GM12878 (cell line): Measurements from ENCODE around the gene NR2C2AP. TPM values are rescaled to one million over a fixed set of nuclear protein-coding genes. Genes with fewer than 3 reads are reported as not detected.

ENCODE experiments used
- HCFC1 ChIP-seq: fragments of 150-350 bp; IDR thresholded peaks from 2 replicates; pipeline ENCODE4 v1.6.1; 2014; ENCODE audit warnings: low read length
- NFYB ChIP-seq: IDR thresholded peaks from 2 replicates; pipeline ENCODE4 v1.6.1; 2011; ENCODE audit warnings: low read depth, mild to moderate bottlenecking, low read length, improper control_type of control experiment, moderate library complexity; ENCODE audit not compliant: insufficient read depth
- POLR2A ChIP-seq: IDR thresholded peaks from 2 replicates; pipeline ENCODE4 v1.6.1; 2011; ENCODE audit warnings: low read depth, mild to moderate bottlenecking, low read length
- POLR2AphosphoS2 ChIP-seq: IDR thresholded peaks from 2 replicates; pipeline ENCODE4 v1.6.1; 2011; ENCODE audit warnings: low read depth, mild to moderate bottlenecking, low read length, improper control_type of control experiment, moderate library complexity
- POLR2AphosphoS5 ChIP-seq: IDR thresholded peaks from 2 replicates; pipeline ENCODE4 v1.6.1; 2011; ENCODE audit warnings: mild to moderate bottlenecking, low read length, inconsistent platforms
- RFX5 ChIP-seq: IDR thresholded peaks from 2 replicates; pipeline ENCODE4 v1.6.1; 2011; ENCODE audit warnings: low read depth, low read length, improper control_type of control experiment
- RUNX3 ChIP-seq: IDR thresholded peaks from 2 replicates; pipeline ENCODE4 v1.6.1; 2012; ENCODE audit warnings: low read length, inconsistent platforms
- SMAD5 ChIP-seq: IDR thresholded peaks from 2 replicates; pipeline ENCODE4 v1.6.1; 2016; ENCODE audit warnings: antibody characterized with exemption, low read depth
- SP1 ChIP-seq: IDR thresholded peaks from one replicate; pipeline ENCODE4 v1.6.1; 2011; ENCODE audit warnings: low read depth, low read length
- SREBF1 ChIP-seq: IDR thresholded peaks from 2 replicates; pipeline ENCODE4 v1.6.1; 2012; ENCODE audit warnings: mild to moderate bottlenecking, low read length
- SREBF2 ChIP-seq: IDR thresholded peaks from 2 replicates; pipeline ENCODE4 v1.6.1; 2012; ENCODE audit warnings: mild to moderate bottlenecking, low read length
- STAT3 ChIP-seq: IDR thresholded peaks from 2 replicates; pipeline ENCODE4 v1.6.1; 2011; ENCODE audit warnings: low read depth, low read length, improper control_type of control experiment
- TBL1XR1 ChIP-seq: IDR thresholded peaks from 2 replicates; pipeline ENCODE4 v1.6.1; 2012; ENCODE audit warnings: low read depth, low read length, improper control_type of control experiment
- WRNIP1 ChIP-seq: IDR thresholded peaks from 2 replicates; pipeline ENCODE4 v1.6.1; 2011; ENCODE audit warnings: low read depth, low read length, improper control_type of control experiment, borderline replicate concordance
- YY1 ChIP-seq: IDR thresholded peaks from 2 replicates; pipeline ENCODE4 v1.6.1; 2011; ENCODE audit warnings: low read depth, mild to moderate bottlenecking, low read length
- ZZZ3 ChIP-seq: IDR thresholded peaks from 2 replicates; pipeline ENCODE4 v1.6.1; 2011; ENCODE audit warnings: low read depth; ENCODE audit not compliant: control insufficient read depth, insufficient read length
- polyA plus RNA-seq, 11 experiments: library from polyadenylated mRNA; depleted of rRNA in 4 of 11; unstranded in 6 of 11; stranded (reverse) in 5 of 11; fragments of >200 nt; fragmentation: Nextera tagmentation in 4 of 11; fragmentation: Illumina TruSeq in 1 of 11; extraction: Ambion mirVana in 4 of 11; extraction: Trizol in 1 of 11; gene quantifications; 1 replicate in 1 of 11; 2 replicates in 10 of 11; pipeline versions ENCODE4 v1.2.1 to v1.2.3, GENCODE V29; 2011 to 2016; ENCODE audit warnings: inconsistent platforms in 2 of 11, missing spikeins in 2 of 11, low read depth in 1 of 11
- total RNA-seq, 4 experiments: library from RNA; depleted of rRNA in 3 of 4; stranded (reverse); fragments of >200 nt in 3 of 4; fragmentation: Illumina TruSeq in 1 of 4; extraction: Trizol in 1 of 4; gene quantifications; 2 replicates each; pipeline versions ENCODE4 v1.2.1 to v1.2.3, GENCODE V29; 2013 to 2021
- TF ChIP-seq, protein P1 (sequence below): fragments of 450-650 bp; IDR thresholded peaks from 2 replicates; pipeline ENCODE4 v1.6.1; 2017; ENCODE audit warnings: low read depth, mild to moderate bottlenecking, moderate library complexity
- TF ChIP-seq, protein P2 (sequence below): fragments of 450-650 bp; IDR thresholded peaks from 2 replicates; pipeline ENCODE4 v1.6.1; 2016; ENCODE audit warnings: mild to moderate bottlenecking
- TF ChIP-seq, protein P3 (sequence below): IDR thresholded peaks from 2 replicates; pipeline ENCODE4 v1.6.1; 2011; ENCODE audit warnings: borderline replicate concordance, low read depth, mild to moderate bottlenecking, moderate library complexity, low read length; ENCODE audit not compliant: insufficient read depth, poor library complexity, severe bottlenecking
- TF ChIP-seq, protein P4 (sequence below): IDR thresholded peaks from 2 replicates; pipeline ENCODE4 v1.6.1; 2011; ENCODE audit warnings: mild to moderate bottlenecking, low read depth, low read length, moderate library complexity; ENCODE audit not compliant: insufficient replicate concordance
- TF ChIP-seq, protein P5 (sequence below): fragments of 450-650 bp; IDR thresholded peaks from 2 replicates; pipeline ENCODE4 v1.6.1; 2017; ENCODE audit warnings: mild to moderate bottlenecking, moderate library complexity

The NR2C2AP gene
- total and polyA plus RNA-seq, 10 of the 15 experiments (the other 5 are each of a cell fraction or from before 2014, with no cell fraction given) = 21.5 to 44.8 (median 28.1) TPM

DNA sequence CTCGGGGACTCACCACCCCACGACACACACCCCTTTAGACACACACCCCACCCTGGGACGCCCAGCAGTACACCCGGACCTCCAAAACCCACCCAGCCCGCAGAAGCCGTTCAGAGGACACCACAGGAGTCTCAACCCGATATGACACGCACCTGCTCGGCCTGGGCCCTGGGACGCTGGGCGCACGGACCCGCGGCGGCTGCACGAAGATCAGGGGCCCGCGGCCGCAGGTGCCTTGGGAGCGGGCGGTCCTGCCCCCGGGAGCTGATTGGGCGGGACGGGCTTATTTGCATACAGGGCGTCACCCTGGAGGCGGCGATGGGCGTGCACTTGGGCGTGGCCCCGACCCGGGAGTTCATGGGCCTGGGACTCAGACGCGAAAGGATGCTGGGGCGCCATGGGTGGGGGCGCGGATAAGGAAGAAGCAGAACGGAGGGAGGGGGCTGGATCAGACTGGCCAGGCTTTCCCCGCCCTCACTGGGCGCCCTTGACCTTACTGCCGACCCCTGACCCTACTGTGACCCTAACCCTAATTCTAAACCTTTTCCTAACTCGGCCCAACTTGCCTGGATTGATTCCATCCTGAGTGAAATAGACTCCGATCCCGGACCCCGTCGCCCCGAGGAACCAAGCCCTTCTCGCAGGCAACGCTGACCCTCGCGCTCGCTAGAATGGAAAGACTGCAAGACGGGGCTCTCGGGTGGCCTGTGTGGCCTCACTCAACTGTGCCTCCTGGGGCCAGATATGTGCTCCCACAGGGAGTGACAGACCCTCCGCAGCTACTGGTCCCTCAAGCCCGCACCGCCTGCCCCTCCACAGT is 33.0 kb downstream of the NR2C2AP start, which contains the start of gene MEF2B (continued):
- TF ChIP-seq SREBF1 (no peak), SMAD5 (peak; percentile 74; the same call in 1 of the 2 replicates), ZZZ3 (no peak), HCFC1 (no peak), RUNX3 (no peak), RFX5 (no peak), POLR2AphosphoS2 (peak; percentile 61; the same call in 1 of the 2 replicates), STAT3 (no peak), YY1 (peak; percentile 38), POLR2AphosphoS5 (peak; percentile 85), NFYB (peak; percentile 89), SP1 (peak; percentile 77), SREBF2 (no peak), POLR2A (peak; percentile 93), TBL1XR1 (no peak), WRNIP1 (no peak)
- TF ChIP-seq, protein P1, sequence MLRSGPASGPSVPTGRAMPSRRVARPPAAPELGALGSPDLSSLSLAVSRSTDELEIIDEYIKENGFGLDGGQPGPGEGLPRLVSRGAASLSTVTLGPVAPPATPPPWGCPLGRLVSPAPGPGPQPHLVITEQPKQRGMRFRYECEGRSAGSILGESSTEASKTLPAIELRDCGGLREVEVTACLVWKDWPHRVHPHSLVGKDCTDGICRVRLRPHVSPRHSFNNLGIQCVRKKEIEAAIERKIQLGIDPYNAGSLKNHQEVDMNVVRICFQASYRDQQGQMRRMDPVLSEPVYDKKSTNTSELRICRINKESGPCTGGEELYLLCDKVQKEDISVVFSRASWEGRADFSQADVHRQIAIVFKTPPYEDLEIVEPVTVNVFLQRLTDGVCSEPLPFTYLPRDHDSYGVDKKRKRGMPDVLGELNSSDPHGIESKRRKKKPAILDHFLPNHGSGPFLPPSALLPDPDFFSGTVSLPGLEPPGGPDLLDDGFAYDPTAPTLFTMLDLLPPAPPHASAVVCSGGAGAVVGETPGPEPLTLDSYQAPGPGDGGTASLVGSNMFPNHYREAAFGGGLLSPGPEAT = no peak
- TF ChIP-seq, protein P2, sequence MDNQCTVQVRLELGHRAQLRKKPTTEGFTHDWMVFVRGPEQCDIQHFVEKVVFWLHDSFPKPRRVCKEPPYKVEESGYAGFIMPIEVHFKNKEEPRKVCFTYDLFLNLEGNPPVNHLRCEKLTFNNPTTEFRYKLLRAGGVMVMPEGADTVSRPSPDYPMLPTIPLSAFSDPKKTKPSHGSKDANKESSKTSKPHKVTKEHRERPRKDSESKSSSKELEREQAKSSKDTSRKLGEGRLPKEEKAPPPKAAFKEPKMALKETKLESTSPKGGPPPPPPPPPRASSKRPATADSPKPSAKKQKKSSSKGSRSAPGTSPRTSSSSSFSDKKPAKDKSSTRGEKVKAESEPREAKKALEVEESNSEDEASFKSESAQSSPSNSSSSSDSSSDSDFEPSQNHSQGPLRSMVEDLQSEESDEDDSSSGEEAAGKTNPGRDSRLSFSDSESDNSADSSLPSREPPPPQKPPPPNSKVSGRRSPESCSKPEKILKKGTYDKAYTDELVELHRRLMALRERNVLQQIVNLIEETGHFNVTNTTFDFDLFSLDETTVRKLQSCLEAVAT = 0 out of 2 replicates have a peak, but pooled peaks have one; percentile 49
- TF ChIP-seq, protein P3, sequence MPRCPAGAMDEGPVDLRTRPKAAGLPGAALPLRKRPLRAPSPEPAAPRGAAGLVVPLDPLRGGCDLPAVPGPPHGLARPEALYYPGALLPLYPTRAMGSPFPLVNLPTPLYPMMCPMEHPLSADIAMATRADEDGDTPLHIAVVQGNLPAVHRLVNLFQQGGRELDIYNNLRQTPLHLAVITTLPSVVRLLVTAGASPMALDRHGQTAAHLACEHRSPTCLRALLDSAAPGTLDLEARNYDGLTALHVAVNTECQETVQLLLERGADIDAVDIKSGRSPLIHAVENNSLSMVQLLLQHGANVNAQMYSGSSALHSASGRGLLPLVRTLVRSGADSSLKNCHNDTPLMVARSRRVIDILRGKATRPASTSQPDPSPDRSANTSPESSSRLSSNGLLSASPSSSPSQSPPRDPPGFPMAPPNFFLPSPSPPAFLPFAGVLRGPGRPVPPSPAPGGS = peak; percentile 66
- TF ChIP-seq, protein P4, sequence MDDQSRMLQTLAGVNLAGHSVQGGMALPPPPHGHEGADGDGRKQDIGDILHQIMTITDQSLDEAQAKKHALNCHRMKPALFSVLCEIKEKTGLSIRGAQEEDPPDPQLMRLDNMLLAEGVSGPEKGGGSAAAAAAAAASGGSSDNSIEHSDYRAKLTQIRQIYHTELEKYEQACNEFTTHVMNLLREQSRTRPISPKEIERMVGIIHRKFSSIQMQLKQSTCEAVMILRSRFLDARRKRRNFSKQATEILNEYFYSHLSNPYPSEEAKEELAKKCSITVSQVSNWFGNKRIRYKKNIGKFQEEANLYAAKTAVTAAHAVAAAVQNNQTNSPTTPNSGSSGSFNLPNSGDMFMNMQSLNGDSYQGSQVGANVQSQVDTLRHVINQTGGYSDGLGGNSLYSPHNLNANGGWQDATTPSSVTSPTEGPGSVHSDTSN = no peak
- TF ChIP-seq, protein P5, sequence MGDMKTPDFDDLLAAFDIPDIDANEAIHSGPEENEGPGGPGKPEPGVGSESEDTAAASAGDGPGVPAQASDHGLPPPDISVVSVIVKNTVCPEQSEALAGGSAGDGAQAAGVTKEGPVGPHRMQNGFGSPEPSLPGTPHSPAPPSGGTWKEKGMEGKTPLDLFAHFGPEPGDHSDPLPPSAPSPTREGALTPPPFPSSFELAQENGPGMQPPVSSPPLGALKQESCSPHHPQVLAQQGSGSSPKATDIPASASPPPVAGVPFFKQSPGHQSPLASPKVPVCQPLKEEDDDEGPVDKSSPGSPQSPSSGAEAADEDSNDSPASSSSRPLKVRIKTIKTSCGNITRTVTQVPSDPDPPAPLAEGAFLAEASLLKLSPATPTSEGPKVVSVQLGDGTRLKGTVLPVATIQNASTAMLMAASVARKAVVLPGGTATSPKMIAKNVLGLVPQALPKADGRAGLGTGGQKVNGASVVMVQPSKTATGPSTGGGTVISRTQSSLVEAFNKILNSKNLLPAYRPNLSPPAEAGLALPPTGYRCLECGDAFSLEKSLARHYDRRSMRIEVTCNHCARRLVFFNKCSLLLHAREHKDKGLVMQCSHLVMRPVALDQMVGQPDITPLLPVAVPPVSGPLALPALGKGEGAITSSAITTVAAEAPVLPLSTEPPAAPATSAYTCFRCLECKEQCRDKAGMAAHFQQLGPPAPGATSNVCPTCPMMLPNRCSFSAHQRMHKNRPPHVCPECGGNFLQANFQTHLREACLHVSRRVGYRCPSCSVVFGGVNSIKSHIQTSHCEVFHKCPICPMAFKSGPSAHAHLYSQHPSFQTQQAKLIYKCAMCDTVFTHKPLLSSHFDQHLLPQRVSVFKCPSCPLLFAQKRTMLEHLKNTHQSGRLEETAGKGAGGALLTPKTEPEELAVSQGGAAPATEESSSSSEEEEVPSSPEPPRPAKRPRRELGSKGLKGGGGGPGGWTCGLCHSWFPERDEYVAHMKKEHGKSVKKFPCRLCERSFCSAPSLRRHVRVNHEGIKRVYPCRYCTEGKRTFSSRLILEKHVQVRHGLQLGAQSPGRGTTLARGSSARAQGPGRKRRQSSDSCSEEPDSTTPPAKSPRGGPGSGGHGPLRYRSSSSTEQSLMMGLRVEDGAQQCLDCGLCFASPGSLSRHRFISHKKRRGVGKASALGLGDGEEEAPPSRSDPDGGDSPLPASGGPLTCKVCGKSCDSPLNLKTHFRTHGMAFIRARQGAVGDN = 0 out of 2 replicates have a peak, but pooled peaks have one; percentile 50
